Measurements from ENCODE around the gene CFAP99. TPM values are rescaled to one million over a fixed set of nuclear protein-coding genes. Genes with fewer than 3 reads are reported as not detected.

The CFAP99 gene
- total and polyA plus RNA-seq, 5 experiments from 2014 or later, result 0.05 TPM; not detected in 4

DNA sequence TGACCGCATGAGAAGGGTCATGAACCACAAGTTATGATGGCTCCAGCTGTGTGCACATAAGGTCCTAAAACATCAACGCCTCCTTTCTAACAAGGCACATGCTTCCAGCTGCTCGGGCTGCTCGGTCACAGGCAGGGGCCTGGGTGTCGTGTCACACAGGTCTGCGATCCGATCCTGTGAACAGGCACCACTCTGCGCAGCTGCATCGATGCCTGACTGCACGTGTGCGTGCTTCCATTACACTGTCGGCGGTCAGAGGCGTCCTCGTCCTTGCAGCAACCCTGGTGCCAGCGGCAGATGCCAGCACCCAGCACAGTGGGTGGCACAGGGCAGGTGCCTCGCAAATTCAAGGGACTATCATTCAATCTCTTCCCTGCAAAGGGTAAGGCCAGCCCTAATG lies 24.2 kb upstream of the CFAP99 start:
- no peaks in the 10 kb centered on the region for H3K9me3 Mint-ChIP-seq
- H3K36me3 Mint-ChIP-seq, result no peaks in the 10 kb centered on the region
- peaks cover 25 to 46% (median 34%) of the 10 kb centered on the region in 4 donors for H3K4me1 Mint-ChIP-seq
- H3K27me3 Mint-ChIP-seq, result peaks cover 8 to 32% (median 14%) of the 10 kb centered on the region in 5 donors
- peak overlapping the region in 2 of 10 donors; percentile 9 to 53 for H3K27ac Mint-ChIP-seq
- POLR2A ChIA-PET, result interaction anchor here (1.3 to 1.4 kb wide), 2 partner anchors 18 to 74 kb away, joined by 4 to 6 read pairs; partner anchors contain the start of gene RNF4
- DNase-seq, result no peak
- ATAC-seq, result no peak
- peak overlapping the region in 5 of 10 donors; percentile 7 to 68 (median 26) for H3K4me3 Mint-ChIP-seq

DNA sequence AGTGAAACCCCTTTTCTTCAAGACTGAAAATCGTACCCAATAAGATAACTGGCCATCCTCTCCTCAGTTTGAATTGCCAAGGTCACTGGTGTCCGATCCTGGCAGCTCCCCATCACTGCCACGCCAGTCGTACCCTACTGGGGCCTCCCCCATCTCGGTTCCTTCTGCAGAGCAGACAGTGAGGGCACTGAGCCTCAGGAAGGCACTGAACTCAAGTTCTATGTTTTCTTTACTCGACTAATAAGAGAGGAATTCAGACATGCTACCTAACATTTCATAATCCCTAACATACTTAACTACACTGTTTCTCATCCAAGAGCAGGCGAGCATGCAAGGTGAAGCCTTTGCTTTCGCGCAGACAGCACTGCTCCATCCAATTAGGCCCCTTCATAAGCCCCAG lies 23.7 kb upstream of the CFAP99 start:
- POLR2A ChIA-PET, result interaction anchor here (0.6 kb wide), 1 partner anchor 24 kb away, joined by 4 read pairs; no protein-coding TSS in a partner anchor
- peak overlapping the region in 2 of 10 donors; percentile 4 to 19 for H3K27ac Mint-ChIP-seq
- peaks cover 22 to 46% (median 34%) of the 10 kb centered on the region in 4 donors for H3K4me1 Mint-ChIP-seq
- H3K9me3 Mint-ChIP-seq, result no peaks in the 10 kb centered on the region
- DNase-seq (no peak), ATAC-seq (no peak)
- H3K36me3 Mint-ChIP-seq, result no peaks in the 10 kb centered on the region
- H3K4me3 Mint-ChIP-seq, result peak overlapping the region in 1 of 10 donors; percentile 19
- peaks cover 8 to 27% (median 11%) of the 10 kb centered on the region in 5 donors for H3K27me3 Mint-ChIP-seq

DNA sequence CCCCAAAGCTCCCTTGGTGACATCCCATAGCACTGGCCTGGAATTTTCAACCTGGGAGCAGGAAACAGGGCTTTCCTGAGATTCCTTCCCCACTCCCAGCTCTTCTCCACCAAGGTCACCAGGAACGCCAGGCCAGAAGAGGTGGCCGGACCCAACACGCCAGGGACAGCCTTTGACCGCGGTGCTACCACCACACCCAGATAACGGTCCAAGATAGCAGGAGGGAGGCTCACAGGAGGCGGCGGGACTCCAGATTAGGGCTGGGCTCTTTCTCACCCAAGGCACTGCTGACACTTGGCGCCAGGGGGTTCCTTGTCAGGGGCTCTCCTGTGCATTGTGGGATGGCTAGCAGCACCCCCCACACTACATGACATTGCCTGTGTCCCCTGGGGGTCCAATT lies 23.2 kb upstream of the CFAP99 start:
- Mint-ChIP-seq H3K4me1 (peaks cover 23 to 46% (median 36%) of the 10 kb centered on the region in 4 donors), H3K36me3 (no peaks in the 10 kb centered on the region), H3K4me3 (no peak overlapping the region), H3K27me3 (peaks cover 8 to 24% (median 11%) of the 10 kb centered on the region in 5 donors), H3K9me3 (no peaks in the 10 kb centered on the region), H3K27ac (no peak overlapping the region)
- POLR2A ChIA-PET, result interaction anchor here (0.6 kb wide), 1 partner anchor 24 kb away, joined by 4 read pairs; no protein-coding TSS in a partner anchor
- no peak for ATAC-seq
- no peak for DNase-seq

DNA sequence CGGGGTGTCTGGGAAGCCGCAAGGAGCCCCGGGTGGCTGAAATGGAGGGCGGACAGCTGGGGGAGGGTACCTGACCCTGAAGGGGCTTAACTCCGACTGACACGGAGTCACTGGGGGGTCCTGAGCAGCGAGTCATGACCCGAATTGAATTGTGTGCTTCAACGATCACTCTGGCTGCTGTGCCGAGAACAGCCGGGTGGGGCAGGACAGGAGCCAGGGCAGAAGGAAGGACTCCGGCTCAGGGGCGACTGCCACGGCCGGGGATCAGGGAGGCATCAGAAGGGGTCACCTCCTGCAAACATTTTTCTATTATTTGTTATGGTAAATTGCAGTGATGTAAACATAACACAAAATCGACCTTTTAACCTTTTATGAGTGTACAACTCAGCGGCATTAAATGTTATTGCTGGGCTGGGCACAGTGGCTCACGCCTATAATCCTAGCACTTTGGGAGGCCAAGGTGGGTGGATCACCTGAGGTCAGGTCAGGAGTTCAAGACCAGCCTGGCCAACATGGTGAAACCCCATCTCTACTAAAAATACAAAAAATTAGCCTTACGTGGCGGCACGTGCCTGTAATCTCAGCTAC lies 21.9 kb upstream of the CFAP99 start:
- no peaks in the 10 kb centered on the region for H3K36me3 Mint-ChIP-seq
- H3K27ac Mint-ChIP-seq, result peak overlapping the region in 1 of 10 donors; percentile 40
- no peak overlapping the region for H3K4me3 Mint-ChIP-seq
- H3K4me1 Mint-ChIP-seq, result peaks cover 16 to 45% (median 37%) of the 10 kb centered on the region in 4 donors
- H3K9me3 Mint-ChIP-seq, result no peaks in the 10 kb centered on the region
- POLR2A ChIA-PET, result no interaction called here
- H3K27me3 Mint-ChIP-seq, result peaks cover 2 to 13% (median 4%) of the 10 kb centered on the region in 5 donors
- DNase-seq, result peak in 1 of 10 donors; percentile 22
- ATAC-seq, result no peak

DNA sequence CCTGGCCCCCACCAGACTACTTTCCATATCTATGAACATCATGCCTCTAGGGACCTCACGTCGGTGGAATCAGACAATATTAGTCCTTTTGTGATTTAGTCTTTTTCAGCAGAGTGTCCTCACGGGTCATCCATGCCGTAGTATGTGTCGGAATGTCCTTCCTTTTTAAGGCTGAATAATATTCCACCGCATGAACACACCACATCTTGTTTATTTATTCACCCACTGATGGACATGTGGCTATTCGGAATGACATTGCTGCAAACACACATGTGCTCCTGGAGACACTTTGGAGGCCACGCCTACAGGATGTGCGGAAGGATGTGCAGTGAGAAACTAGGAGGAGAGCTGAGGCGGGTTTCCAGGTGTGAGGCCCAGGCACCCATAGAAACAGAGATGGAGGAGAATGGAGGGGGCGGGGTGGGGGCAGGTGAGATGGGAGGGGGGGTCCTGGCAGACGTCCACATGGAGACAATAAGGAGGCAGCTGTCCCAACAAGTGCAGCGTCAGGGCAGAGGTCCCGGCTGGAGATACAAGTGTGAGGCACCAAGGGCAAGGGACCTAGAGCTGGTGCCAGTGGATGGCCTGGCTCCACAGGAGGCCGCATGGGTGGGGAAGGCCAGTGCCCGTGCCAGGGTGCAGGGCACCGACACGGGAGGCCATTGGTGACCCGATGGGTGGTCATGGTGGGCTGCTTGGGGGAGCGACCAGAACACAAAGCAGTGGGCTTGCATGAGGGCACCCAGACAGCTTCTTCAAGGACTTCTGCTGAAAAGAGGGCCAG lies 21.0 kb upstream of the CFAP99 start:
- POLR2A ChIA-PET, result no interaction called here
- Mint-ChIP-seq H3K27ac (peak overlapping the region in 2 of 10 donors; percentile 43 to 80), H3K9me3 (no peaks in the 10 kb centered on the region), H3K27me3 (peaks cover 1 to 7% (median 3%) of the 10 kb centered on the region in 5 donors), H3K4me1 (peaks cover 19 to 49% (median 43%) of the 10 kb centered on the region in 4 donors), H3K4me3 (no peak overlapping the region), H3K36me3 (no peaks in the 10 kb centered on the region)
- no peak for ATAC-seq
- no peak for DNase-seq

DNA sequence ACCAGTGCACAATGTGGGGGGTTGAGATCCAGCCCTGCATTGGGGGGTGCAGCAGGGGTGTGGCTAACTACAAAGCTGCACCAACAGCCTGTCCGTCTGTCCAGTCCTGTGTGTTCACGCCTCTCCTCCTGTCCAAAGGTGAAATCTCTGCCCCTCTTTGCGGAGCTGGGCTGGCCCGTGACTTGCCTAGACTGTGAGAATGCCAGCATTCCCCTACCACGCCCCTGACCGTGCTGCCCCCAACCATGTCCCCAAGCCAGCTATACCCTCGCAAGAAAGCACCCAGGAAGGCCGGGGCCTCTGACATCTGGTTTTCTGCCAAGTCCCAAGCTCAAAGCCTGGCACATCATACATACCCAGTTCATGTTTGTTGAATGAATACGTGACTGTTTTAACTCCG lies 19.5 kb upstream of the CFAP99 start:
- Mint-ChIP-seq H3K27ac (no peak overlapping the region), H3K4me3 (peak overlapping the region in 1 of 10 donors; percentile 41), H3K27me3 (peaks cover 0 to 7% (median 2%) of the 10 kb centered on the region in 5 donors), H3K9me3 (no peaks in the 10 kb centered on the region), H3K36me3 (no peaks in the 10 kb centered on the region), H3K4me1 (peaks cover 14 to 38% (median 32%) of the 10 kb centered on the region in 4 donors)
- DNase-seq (no peak), ATAC-seq (no peak)
- POLR2A ChIA-PET, result interaction anchor here (0.6 to 1.2 kb wide), 2 partner anchors 13 to 20 kb away, joined by 3 to 4 read pairs; no protein-coding TSS in a partner anchor

DNA sequence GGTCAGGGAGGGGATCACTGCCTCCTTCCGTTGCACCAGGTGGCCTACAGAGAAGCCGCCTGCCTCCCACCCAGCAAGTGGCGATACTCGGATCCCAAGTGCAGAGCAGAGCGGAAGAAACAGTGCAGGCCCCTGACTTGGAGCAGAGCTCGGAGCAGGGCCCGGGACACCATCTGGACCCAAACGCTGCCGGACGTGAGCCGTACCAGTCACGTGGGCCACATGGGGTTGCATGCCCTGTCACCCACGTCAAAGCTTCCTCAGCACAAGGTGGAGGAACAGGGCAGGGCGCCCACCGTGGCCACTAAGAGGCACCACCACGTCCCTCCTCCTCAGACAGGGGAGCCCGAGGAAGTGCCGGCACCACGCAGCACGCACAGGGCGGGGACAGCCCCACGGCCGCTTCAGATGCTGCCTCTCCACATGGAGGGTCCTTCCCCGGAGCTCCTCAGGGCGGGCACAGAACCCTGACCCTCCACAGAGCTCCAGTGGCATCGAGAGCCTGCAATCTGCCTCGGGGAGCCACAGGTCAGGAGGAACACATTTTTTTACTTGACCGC lies 19.0 kb upstream of the CFAP99 start:
- H3K36me3 Mint-ChIP-seq, result no peaks in the 10 kb centered on the region
- no peak overlapping the region for H3K27ac Mint-ChIP-seq
- ATAC-seq (no peak), DNase-seq (no peak)
- H3K27me3 Mint-ChIP-seq, result peaks cover 0 to 7% (median 2%) of the 10 kb centered on the region in 5 donors
- H3K4me1 Mint-ChIP-seq, result peaks cover 17 to 35% (median 27%) of the 10 kb centered on the region in 4 donors
- no peak overlapping the region for H3K4me3 Mint-ChIP-seq
- POLR2A ChIA-PET, result interaction anchor here (1.2 kb wide), 1 partner anchor 13 kb away, joined by 4 read pairs; no protein-coding TSS in a partner anchor
- H3K9me3 Mint-ChIP-seq, result no peaks in the 10 kb centered on the region

DNA sequence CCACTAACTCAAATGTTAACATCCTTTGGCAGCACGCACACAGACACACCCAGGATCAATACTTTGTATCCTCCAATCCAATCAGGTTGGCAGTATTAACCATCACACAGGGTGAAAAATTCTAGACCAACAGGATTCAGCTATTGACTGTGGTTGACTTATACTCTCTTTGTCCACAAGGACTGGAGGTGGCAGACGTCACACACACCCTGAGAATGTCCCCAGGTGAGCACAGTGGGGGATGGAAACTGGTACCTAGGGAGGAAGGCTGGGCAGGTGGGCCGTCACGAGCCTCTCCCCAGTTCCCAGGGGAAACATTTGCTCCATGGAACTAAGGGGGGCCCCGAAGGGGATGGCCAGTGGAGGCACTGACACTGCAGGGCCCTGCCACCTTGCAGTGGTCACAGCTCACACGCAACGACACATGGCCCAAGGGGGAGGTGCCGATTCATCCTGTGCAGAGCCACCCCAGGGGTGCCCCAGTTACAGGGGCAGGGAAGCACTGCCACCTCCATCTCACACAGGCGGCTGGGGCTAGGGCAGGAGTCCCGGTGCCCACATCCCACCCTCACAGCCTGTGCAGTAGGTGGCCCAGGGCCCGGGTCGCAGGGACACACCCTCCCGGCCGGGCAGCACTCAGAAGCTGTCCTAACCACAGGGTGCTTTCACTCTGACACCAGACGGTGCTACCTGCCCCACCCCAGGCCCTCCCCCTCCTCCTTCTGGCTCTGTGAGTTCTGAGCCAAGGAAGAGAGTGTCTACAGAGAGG lies 17.7 kb upstream of the CFAP99 start:
- H3K27me3 Mint-ChIP-seq, result peaks cover 0 to 4% (median 2%) of the 10 kb centered on the region in 5 donors
- H3K9me3 Mint-ChIP-seq, result no peaks in the 10 kb centered on the region
- H3K27ac Mint-ChIP-seq, result peak overlapping the region in 2 of 10 donors; percentile 56 to 80
- H3K36me3 Mint-ChIP-seq, result no peaks in the 10 kb centered on the region
- H3K4me3 Mint-ChIP-seq, result peak overlapping the region in 5 of 10 donors; percentile 42 to 82 (median 77)
- DNase-seq (no peak), ATAC-seq (no peak)
- POLR2A ChIA-PET, result no interaction called here
- peaks cover 17 to 30% (median 24%) of the 10 kb centered on the region in 4 donors for H3K4me1 Mint-ChIP-seq

DNA sequence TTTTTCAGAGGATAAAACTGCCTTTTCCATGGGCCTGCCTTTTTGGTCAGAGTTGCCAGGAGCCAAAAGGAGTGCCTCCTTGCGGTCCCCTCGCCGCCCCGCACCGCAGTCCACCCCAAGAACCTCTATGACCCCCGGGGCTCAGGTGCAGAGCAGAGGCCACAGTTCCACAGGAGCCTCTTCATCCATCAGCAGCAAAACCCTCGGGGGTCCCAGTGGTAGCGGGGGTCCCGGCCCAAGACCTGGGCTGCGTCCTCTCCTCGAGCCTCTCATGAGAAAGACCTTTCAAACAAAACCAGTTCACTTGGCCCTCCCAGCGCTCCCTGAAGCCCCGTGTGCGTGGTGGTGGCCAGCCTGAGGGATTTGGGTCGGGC lies 17.2 kb upstream of the CFAP99 start:
- POLR2A ChIA-PET, result interaction anchor here (1.8 to 2.0 kb wide), 2 partner anchors 11 to 21 kb away, joined by 4 to 12 read pairs; no protein-coding TSS in a partner anchor
- H3K4me3 Mint-ChIP-seq, result peak overlapping the region in 9 of 10 donors; percentile 74 to 87 (median 78)
- peaks cover 17 to 30% (median 25%) of the 10 kb centered on the region in 4 donors for H3K4me1 Mint-ChIP-seq
- peaks cover 0 to 4% (median 2%) of the 10 kb centered on the region in 5 donors for H3K27me3 Mint-ChIP-seq
- ATAC-seq (no peak), DNase-seq (no peak)
- peak overlapping the region in 4 of 10 donors; percentile 15 to 70 (median 42) for H3K27ac Mint-ChIP-seq
- H3K9me3 Mint-ChIP-seq, result no peaks in the 10 kb centered on the region
- no peaks in the 10 kb centered on the region for H3K36me3 Mint-ChIP-seq

DNA sequence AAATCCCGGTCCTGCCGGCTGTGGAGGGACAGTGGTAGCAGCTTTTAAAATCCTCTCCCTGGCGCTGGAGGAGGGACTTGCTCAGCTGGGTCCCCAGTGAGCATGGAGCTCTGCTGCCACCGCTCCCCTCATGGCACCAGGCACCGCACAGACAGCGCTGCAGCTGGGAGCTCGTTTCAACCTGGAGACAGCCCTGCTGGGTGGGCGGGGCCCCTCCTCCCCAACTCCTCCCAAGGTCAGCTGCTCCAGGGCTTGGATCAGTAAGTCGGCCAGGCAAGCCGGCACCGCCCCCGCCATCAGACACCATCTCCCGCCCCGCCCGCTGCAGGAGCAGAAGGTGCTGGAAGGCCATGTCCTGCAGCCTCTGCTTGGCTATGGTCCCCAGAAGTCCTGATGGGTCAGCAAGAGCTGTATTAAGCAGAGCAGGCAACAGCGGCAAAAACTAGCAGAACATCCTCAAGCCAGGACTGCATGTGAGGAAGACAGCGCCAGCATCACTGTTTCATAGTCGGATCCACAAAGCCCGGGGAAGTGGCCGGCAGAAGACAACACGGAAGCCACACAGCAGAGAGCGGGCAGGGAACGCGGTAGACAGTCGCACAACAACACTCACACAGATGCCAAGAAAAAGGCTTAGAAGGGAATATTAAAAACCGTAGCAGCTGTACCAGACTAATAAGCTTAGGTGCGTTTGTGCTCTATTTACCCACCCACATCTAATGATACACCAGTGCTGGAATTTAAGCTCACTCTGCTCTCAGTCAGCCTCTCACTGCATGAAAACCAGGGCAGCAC lies 16.5 kb upstream of the CFAP99 start:
- DNase-seq (peak in 4 of 10 donors; percentile 15 to 22 (median 17)), ATAC-seq (peak; percentile 80)
- Mint-ChIP-seq H3K9me3 (no peaks in the 10 kb centered on the region), H3K4me3 (peak overlapping the region; percentile 61 to 87 (median 78)), H3K27ac (peak overlapping the region in 6 of 10 donors; percentile 27 to 75 (median 60)), H3K36me3 (no peaks in the 10 kb centered on the region), H3K4me1 (peaks cover 17 to 36% (median 25%) of the 10 kb centered on the region in 4 donors), H3K27me3 (peaks cover 0 to 4% (median 2%) of the 10 kb centered on the region in 5 donors)
- POLR2A ChIA-PET, result interaction anchor here (1.8 to 2.0 kb wide), 2 partner anchors 10 to 21 kb away, joined by 4 to 12 read pairs; no protein-coding TSS in a partner anchor

DNA sequence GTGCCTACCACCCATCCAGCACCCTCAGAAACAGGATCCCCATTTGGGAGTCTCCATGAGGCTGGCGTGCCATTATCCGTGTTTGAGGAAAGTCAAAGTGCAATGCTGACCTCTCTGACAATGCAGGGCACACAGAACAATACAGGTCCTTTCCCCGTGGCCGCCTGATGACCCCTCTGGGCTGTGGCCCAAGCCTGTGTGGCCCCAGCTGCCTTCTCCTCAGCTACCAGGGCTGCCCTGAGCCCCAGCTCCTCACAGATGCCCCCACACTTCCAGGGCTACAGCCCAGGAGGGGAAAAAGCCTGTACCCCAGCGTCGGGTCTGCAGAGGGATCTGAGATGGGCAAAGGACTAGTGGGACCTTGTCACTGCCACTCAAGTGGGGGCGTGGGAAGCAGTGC lies 15.8 kb upstream of the CFAP99 start:
- no peaks in the 10 kb centered on the region for H3K9me3 Mint-ChIP-seq
- DNase-seq (no peak), ATAC-seq (no peak)
- POLR2A ChIA-PET, result interaction anchor here (1.8 to 2.0 kb wide), 2 partner anchors 10 to 20 kb away, joined by 4 to 12 read pairs; no protein-coding TSS in a partner anchor
- peak overlapping the region in 1 of 10 donors; percentile 75 for H3K27ac Mint-ChIP-seq
- peaks cover 13 to 37% (median 23%) of the 10 kb centered on the region in 4 donors for H3K4me1 Mint-ChIP-seq
- H3K27me3 Mint-ChIP-seq, result peaks cover 0 to 4% (median 0%) of the 10 kb centered on the region in 5 donors
- peak overlapping the region in 6 of 10 donors; percentile 5 to 87 (median 78) for H3K4me3 Mint-ChIP-seq
- no peaks in the 10 kb centered on the region for H3K36me3 Mint-ChIP-seq

All from naive thymus-derived CD8-positive, alpha-beta T cell (primary cell).